Natural killer cell treated with Interleukin-12 subunit alpha and Interleukin-12 subunit beta and Interleukin-15 and Interleukin-18, amount 100 ng/mL, for 72 hours (primary cell): ENCODE results near the gene ZSCAN22. TPM values are rescaled to one million over a fixed set of nuclear protein-coding genes. Genes with fewer than 3 reads are reported as not detected.
A peak's percentile ranks its signal among the peaks of the same experiment; 100 is the strongest.

ENCODE experiments used
- ATAC-seq, 2 donors: fragments of 150-1000 bp; cut with Tn5 transposase in 1 of 2; sonication (Bioruptor Pico), chemical (Tn5 transposase) in 1 of 2; 2 replicates each; pipeline ENCODE4 v1.10.0; 2021
- DNase-seq: peaks from one replicate; pipeline ENCODE4 v3.0.0; 2022; ENCODE audit warnings: low spot score
- H3K27ac Mint-ChIP-seq, 2 donors: 1 replicate in 1 of 2; 2 replicates in 1 of 2; pipeline ENCODE4 v1.8.0; 2022; ENCODE audit warnings: mixed read lengths in 2 of 2, mild to moderate bottlenecking in 1 of 2, moderate library complexity in 1 of 2
- H3K27me3 Mint-ChIP-seq, 2 donors: 1 replicate in 1 of 2; 2 replicates in 1 of 2; pipeline ENCODE4 v1.8.0; 2022; ENCODE audit warnings: mixed read lengths in 2 of 2
- H3K36me3 Mint-ChIP-seq: one replicate; pipeline ENCODE4 v1.8.0; 2022; ENCODE audit warnings: mixed read lengths
- H3K4me1 Mint-ChIP-seq, 2 donors: 1 replicate in 1 of 2; 2 replicates in 1 of 2; pipeline ENCODE4 v1.8.0; 2022; ENCODE audit warnings: low read depth in 2 of 2, mixed read lengths in 2 of 2, mild to moderate bottlenecking in 1 of 2
- H3K4me3 Mint-ChIP-seq: one replicate; pipeline ENCODE4 v1.8.0; 2022; ENCODE audit warnings: mixed read lengths
- H3K9me3 Mint-ChIP-seq: 2 replicates; pipeline ENCODE4 v1.8.0; 2022; ENCODE audit warnings: mixed read lengths
- total RNA-seq, 2 donors: library from RNA; stranded (reverse); gene quantifications; one replicate each; pipeline ENCODE4 v1.2.3, GENCODE V29; 2022

Gene ZSCAN22
- 1 to 10 TPM; 5.9 to 6.1 TPM for total RNA-seq

- Mint-ChIP-seq H3K27me3 (no peaks in the 10 kb centered on the region), H3K36me3 (peaks cover 4% of the 10 kb centered on the region), H3K9me3 (no peaks in the 10 kb centered on the region), H3K4me1 (peaks cover 4 to 5% of the 10 kb centered on the region in 2 donors), H3K27ac (no peak within 1 kb of the TSS), H3K4me3 (no peak within 1 kb of the TSS)
- DNase-seq (peak; percentile 94), ATAC-seq (peak; percentile 95 to 96)
Measured at GRCh38 chr19:58326914-58327726, at the start of gene ZSCAN22. ZSCAN22 (plus strand) TSS chr19:58326994; CDS start chr19:58334803, 7,809 bp downstream.

GRCh38 chr19:58277197-58277596 is 49.6 kb upstream of the ZSCAN22 start:
- Mint-ChIP-seq H3K27ac (no peak overlapping the region), H3K36me3 (peaks cover 38% of the 10 kb centered on the region), H3K9me3 (no peaks in the 10 kb centered on the region), H3K4me3 (peak overlapping the region; percentile 61), H3K27me3 (no peaks in the 10 kb centered on the region), H3K4me1 (peaks cover 25 to 39% of the 10 kb centered on the region in 2 donors)
- DNase-seq (no peak), ATAC-seq (no peak)

DNA sequence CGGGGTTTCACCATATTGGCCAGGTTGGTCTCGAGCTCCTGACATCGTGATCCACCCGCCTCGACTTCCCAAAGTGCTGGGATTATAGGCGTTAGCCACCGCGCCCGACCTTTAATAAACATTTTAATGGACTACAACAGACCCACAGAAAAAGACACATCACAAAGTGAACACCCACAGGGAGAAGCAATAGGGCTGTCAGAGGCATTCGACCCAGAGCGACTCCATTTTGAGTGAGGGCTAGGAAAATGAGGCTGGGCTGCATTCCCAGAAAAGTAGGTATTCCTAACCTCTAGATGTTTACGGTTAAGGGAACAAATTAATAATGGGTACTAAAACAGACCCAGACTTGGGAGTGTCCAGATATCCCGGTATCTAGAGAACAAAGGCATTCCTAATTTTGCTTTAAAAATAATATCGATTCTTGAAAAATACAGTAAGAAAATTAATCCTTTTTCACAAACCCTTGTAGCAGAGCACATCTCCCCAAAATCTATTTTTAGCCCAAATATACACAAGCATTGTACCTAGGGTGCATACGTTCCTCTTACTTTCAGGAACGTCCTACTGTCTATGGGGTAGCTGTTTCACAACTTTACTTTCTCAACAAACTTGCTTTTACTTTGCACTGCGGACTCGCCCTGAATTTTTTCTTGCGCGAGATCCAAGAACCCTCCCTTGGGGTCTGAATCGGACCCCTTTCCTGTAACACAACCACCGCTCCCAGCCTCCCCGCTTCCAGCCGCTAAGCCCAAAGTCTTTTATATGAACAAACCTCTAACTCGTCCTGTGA is 48.9 kb upstream of the ZSCAN22 start:
- ATAC-seq, result no peak
- Mint-ChIP-seq H3K4me3 (peak overlapping the region; percentile 95), H3K4me1 (peaks cover 25 to 39% of the 10 kb centered on the region in 2 donors), H3K27me3 (no peaks in the 10 kb centered on the region), H3K36me3 (peaks cover 38% of the 10 kb centered on the region), H3K9me3 (no peaks in the 10 kb centered on the region), H3K27ac (peak overlapping the region; percentile 96)
- DNase-seq, result no peak

DNA sequence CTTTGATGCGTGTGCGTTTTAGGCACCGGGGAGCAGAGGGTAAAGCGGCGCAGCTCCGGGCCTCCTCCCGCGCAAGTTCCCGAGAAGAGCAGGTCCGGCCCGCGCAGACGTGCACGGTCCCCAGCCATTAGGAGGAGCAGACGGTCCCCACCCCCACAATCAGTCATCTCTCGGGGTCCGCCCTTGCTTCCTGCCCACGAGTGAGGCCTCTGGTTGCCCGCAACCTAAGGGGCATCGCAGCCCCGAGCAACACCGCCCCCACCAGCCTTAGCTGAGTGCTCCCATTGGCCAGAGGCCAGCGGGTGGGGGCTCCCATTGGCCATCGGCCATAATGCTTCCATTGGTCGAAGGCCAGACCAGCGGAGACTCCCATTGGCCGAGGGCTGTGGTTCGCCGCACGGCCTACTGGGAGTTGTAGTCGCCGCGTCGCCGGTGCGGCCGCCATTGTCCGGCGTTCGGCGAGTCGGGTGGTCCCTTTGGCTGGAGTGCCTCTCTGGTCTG is 48.2 kb upstream of the ZSCAN22 start, which contains the start of gene ZNF8:
TSS of gene ZNF8 (plus strand) at position 415 of the 501 bp plus-strand sequence. CDS start 127 bp downstream, outside the sequence.
- ATAC-seq (peak; percentile 99), DNase-seq (peak; percentile 98)
- Mint-ChIP-seq H3K27ac (peak within 1 kb of the TSS; percentile 96), H3K36me3 (peaks cover 38% of the 10 kb centered on the region), H3K9me3 (no peaks in the 10 kb centered on the region), H3K4me3 (peak within 1 kb of the TSS; percentile 95), H3K27me3 (no peaks in the 10 kb centered on the region), H3K4me1 (peaks cover 25 to 39% of the 10 kb centered on the region in 2 donors)

GRCh38 chr19:58279042-58279924 is 47.5 kb upstream of the ZSCAN22 start:
- Mint-ChIP-seq H3K27ac (peak overlapping the region; percentile 96), H3K4me3 (peak overlapping the region; percentile 95), H3K9me3 (no peaks in the 10 kb centered on the region), H3K27me3 (no peaks in the 10 kb centered on the region), H3K36me3 (peaks cover 35% of the 10 kb centered on the region), H3K4me1 (peaks cover 25 to 39% of the 10 kb centered on the region in 2 donors)
- DNase-seq (peak; percentile 74), ATAC-seq (peak; percentile 37 to 48)

- Mint-ChIP-seq H3K27me3 (no peaks in the 10 kb centered on the region), H3K27ac (peak overlapping the region; percentile 96), H3K36me3 (peaks cover 29% of the 10 kb centered on the region), H3K4me1 (peaks cover 25 to 39% of the 10 kb centered on the region in 2 donors), H3K4me3 (peak overlapping the region; percentile 95), H3K9me3 (no peaks in the 10 kb centered on the region)
- no peak for ATAC-seq
- DNase-seq, result no peak
Measured at GRCh38 chr19:58279925-58280316, 46.9 kb upstream of the ZSCAN22 start.

DNA sequence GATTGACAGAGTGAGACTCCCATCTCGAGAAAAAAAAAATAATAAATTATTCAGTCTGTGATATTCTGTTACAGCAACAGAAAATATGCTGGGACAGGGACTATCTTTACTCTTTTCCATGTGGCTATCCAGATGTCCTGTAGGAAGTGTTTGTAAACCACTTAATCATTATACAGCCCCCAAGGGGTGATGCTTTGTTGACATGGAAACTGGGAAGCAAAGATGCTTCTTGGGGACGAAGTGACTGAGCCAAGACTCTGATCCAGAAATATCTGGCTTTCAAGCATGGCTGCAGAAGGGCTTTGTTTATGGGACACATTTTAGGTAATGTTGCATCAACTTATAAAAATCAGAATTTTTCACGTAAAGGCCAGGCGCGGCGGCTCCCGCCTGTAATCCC is 42.6 kb upstream of the ZSCAN22 start:
- Mint-ChIP-seq H3K36me3 (peaks cover 39% of the 10 kb centered on the region), H3K4me3 (no peak overlapping the region), H3K9me3 (no peaks in the 10 kb centered on the region), H3K27me3 (no peaks in the 10 kb centered on the region), H3K4me1 (peaks cover 16 to 22% of the 10 kb centered on the region in 2 donors), H3K27ac (no peak overlapping the region)
- DNase-seq (no peak), ATAC-seq (no peak)

DNA sequence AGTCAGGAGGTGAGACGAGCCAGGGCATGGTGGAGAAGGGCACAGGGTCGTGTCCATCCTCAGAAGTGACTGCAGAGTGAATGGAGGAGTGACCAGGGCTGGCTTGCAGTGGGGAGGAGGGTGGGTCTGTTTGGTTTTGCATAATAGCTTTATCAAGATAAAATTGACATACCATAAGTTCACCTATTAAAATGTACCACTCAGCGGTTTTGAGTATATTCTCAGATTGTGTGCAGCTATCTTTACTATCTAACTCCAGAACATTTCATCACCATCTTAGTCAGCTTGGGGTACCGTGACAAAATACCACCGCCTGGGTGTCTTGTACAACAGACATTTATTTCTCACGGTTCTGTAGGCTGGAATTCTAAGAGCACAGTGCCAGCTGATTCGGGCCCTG is 34.9 kb upstream of the ZSCAN22 start:
- Mint-ChIP-seq H3K27me3 (no peaks in the 10 kb centered on the region), H3K9me3 (no peaks in the 10 kb centered on the region), H3K27ac (no peak overlapping the region), H3K4me1 (peaks cover 0 to 5% of the 10 kb centered on the region in 2 donors), H3K4me3 (no peak overlapping the region), H3K36me3 (peaks cover 54% of the 10 kb centered on the region)
- ATAC-seq (no peak), DNase-seq (no peak)

- no peak overlapping the region for H3K27ac Mint-ChIP-seq
- H3K27me3 Mint-ChIP-seq, result no peaks in the 10 kb centered on the region
- H3K4me1 Mint-ChIP-seq, result peaks cover 0 to 8% of the 10 kb centered on the region in 2 donors
- ATAC-seq (no peak), DNase-seq (no peak)
- H3K4me3 Mint-ChIP-seq, result no peak overlapping the region
- no peaks in the 10 kb centered on the region for H3K9me3 Mint-ChIP-seq
- H3K36me3 Mint-ChIP-seq, result peaks cover 48% of the 10 kb centered on the region
Measured at GRCh38 chr19:58294743-58295374, 31.9 kb upstream of the ZSCAN22 start.

- no peaks in the 10 kb centered on the region for H3K9me3 Mint-ChIP-seq
- peaks cover 0 to 10% of the 10 kb centered on the region in 2 donors for H3K4me1 Mint-ChIP-seq
- H3K36me3 Mint-ChIP-seq, result peaks cover 51% of the 10 kb centered on the region
- DNase-seq, result no peak
- no peak overlapping the region for H3K27ac Mint-ChIP-seq
- no peak overlapping the region for H3K4me3 Mint-ChIP-seq
- no peak for ATAC-seq
- H3K27me3 Mint-ChIP-seq, result no peaks in the 10 kb centered on the region
Measured at GRCh38 chr19:58296104-58296503, 30.7 kb upstream of the ZSCAN22 start.

- no peak overlapping the region for H3K27ac Mint-ChIP-seq
- peaks cover 22% of the 10 kb centered on the region for H3K36me3 Mint-ChIP-seq
- H3K4me1 Mint-ChIP-seq, result peaks cover 13 to 18% of the 10 kb centered on the region in 2 donors
- no peak overlapping the region for H3K4me3 Mint-ChIP-seq
- DNase-seq, result no peak
- ATAC-seq, result no peak
- H3K9me3 Mint-ChIP-seq, result no peaks in the 10 kb centered on the region
- no peaks in the 10 kb centered on the region for H3K27me3 Mint-ChIP-seq
Measured at GRCh38 chr19:58300620-58301019, 26.2 kb upstream of the ZSCAN22 start.

DNA sequence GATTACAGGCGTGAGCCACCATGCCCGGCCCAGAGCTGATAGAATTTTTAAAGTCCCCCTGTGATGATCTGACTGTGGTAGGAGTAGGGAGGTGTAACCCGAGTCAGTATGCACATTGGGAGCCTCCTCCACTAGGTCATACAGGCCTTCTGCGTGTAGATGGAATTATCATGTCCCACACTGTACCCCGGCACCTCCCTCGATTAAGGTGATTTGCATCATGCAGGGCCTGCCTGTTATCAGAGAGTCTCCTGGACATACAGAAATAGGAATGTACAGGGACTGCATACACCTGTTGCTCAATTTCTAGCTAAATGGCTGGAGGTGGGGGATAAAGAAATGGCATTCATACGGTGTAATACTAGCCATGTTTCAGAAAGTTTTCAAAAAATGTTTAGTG is 22.5 kb upstream of the ZSCAN22 start:
- ATAC-seq, result no peak
- Mint-ChIP-seq H3K4me1 (peaks cover 29 to 38% of the 10 kb centered on the region in 2 donors), H3K27me3 (no peaks in the 10 kb centered on the region), H3K4me3 (peak overlapping the region; percentile 99), H3K27ac (peak overlapping the region; percentile 97 to 98), H3K36me3 (peaks cover 42% of the 10 kb centered on the region), H3K9me3 (no peaks in the 10 kb centered on the region)
- no peak for DNase-seq

GRCh38 chr19:58304748-58305064 is 22.1 kb upstream of the ZSCAN22 start:
- no peak for ATAC-seq
- no peak for DNase-seq
- no peaks in the 10 kb centered on the region for H3K9me3 Mint-ChIP-seq
- peaks cover 29 to 41% of the 10 kb centered on the region in 2 donors for H3K4me1 Mint-ChIP-seq
- no peaks in the 10 kb centered on the region for H3K27me3 Mint-ChIP-seq
- peak overlapping the region; percentile 97 to 98 for H3K27ac Mint-ChIP-seq
- peaks cover 46% of the 10 kb centered on the region for H3K36me3 Mint-ChIP-seq
- peak overlapping the region; percentile 99 for H3K4me3 Mint-ChIP-seq
